Stomach smooth muscle (tissue), 2 donors: ENCODE measurements around the gene FHIT.
"Not testable (repeated sequence)": the region's sequence is repeated elsewhere in the genome, so short reads cannot be mapped to it uniquely, and the experiment has no call there.

Source experiments
- H3K27ac ChIP-seq: one replicate; pipeline ENCODE4 v1.7.0; 2013; ENCODE audit warnings: mild to moderate bottlenecking, low read length, inconsistent platforms
- H3K27me3 ChIP-seq, 2 donors: one replicate each; pipeline ENCODE4 v1.7.0; 2013; ENCODE audit warnings: low read length in 2 of 2; ENCODE audit not compliant: insufficient read depth in 2 of 2, control insufficient read depth in 1 of 2
- H3K36me3 ChIP-seq, 2 donors: one replicate each; pipeline ENCODE4 v1.7.0; 2013; ENCODE audit warnings: low read length in 2 of 2; ENCODE audit not compliant: control insufficient read depth in 2 of 2, insufficient read depth in 2 of 2
- H3K4me1 ChIP-seq: one replicate; pipeline ENCODE4 v1.7.0; 2013; ENCODE audit warnings: low read length; ENCODE audit not compliant: control insufficient read depth, insufficient read depth
- H3K4me3 ChIP-seq, 2 donors: one replicate each; pipeline ENCODE4 v1.7.0; 2013; ENCODE audit warnings: low read length in 2 of 2
- H3K9ac ChIP-seq, 2 donors: one replicate each; pipeline ENCODE4 v1.7.0; 2013; ENCODE audit warnings: low read length in 2 of 2, mild to moderate bottlenecking in 1 of 2
- H3K9me3 ChIP-seq, 2 donors: one replicate each; pipeline ENCODE4 v1.7.0; 2013; ENCODE audit warnings: low read length in 2 of 2; ENCODE audit not compliant: control insufficient read depth in 2 of 2
- donor health status: healthy.
- donor health status: Pancreatic carcinoma.

Gene FHIT

DNA sequence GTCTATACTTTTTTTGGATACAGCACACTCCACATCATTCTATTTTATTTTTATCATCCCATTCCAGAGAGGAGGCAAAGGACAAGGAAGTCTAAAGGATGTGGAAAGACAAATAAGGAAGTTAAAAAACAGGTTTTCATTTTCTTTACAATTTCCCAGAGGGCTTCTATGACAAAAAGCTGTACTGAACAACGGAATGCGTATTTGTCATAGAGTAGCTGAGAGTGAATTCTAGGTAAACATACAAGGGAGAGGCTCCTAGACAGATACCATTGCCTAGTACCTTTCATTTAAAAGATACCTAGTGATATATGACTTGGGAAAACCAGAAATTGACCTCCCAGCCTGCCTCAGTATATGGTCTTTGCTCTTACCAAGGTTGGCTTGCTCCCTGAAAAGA, 341.7 kb downstream of the FHIT start:
- Histone ChIP-seq H3K27me3 (no peaks in the 10 kb centered on the region), H3K9me3 (no peaks in the 10 kb centered on the region), H3K4me1 (no peaks in the 10 kb centered on the region), H3K27ac (no peak overlapping the region), H3K36me3 (no peaks in the 10 kb centered on the region), H3K4me3 (no peak overlapping the region), H3K9ac (no peak overlapping the region)

DNA sequence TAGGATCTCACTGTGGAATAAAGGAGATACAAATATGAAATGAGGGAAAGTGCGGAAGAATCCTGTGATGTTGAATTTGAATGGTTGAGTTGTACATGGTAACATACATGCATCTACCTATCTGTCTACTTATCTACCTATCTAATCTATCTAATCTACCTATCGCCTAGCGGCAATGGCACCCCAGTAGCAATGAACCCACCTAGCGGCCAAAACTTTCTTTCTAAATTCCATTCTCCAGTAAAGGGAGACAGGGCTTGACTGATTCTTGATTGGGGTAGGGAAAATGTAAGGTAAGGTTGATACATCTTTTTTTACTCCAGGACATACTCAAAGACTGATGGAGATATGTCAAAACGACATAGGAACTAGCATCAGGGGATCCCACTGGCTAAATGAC, 345.0 kb downstream of the FHIT start:
- Histone ChIP-seq H3K9me3 (no peaks in the 10 kb centered on the region), H3K36me3 (no peaks in the 10 kb centered on the region), H3K4me1 (no peaks in the 10 kb centered on the region), H3K9ac (no peak overlapping the region), H3K27me3 (no peaks in the 10 kb centered on the region), H3K4me3 (no peak overlapping the region), H3K27ac (no peak overlapping the region)

DNA sequence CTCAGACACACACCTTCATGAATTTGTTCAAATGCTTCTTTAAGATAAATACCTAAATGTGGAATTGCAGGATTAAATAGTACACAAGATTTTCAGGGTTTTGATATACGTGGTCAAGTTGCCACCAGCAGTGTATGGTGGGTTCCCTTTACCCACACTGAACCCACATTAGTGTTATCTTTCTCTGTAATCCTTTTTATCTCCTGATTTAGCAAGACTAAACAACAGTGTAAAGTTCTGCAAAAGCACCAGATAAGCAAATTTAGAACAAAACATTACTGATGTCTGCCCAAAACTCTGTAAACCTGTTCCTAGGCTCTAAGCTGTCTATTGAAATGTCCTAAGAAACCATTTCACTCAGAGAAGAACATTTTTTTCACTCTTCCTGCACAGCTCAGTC, 352.9 kb downstream of the FHIT start:
- Histone ChIP-seq H3K4me1 (peaks cover 2% of the 10 kb centered on the region), H3K27ac (no peak overlapping the region), H3K9me3 (no peaks in the 10 kb centered on the region), H3K4me3 (no peak overlapping the region), H3K9ac (no peak overlapping the region), H3K27me3 (no peaks in the 10 kb centered on the region), H3K36me3 (no peaks in the 10 kb centered on the region)

DNA sequence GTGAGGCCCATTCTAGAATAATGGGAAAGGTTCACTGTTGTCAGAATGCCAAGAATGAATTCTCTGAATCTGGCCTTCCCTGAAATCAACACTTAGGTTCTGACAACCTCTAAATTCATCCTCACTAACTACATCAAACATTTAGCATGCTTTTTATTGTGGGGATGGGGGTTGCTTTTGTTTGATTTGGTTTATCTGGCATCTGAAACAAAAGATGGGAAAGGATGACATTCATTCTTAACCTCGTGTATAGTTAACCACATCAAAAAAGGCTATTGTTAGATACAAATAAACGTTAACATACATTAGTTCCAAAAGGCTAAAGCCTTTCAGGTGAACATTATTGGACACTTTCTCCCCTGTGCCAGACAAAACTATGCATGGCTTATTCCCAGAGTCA, 357.3 kb downstream of the FHIT start:
- H3K36me3 ChIP-seq, result no peaks in the 10 kb centered on the region
- no peak overlapping the region for H3K4me3 ChIP-seq
- peaks cover 2% of the 10 kb centered on the region for H3K4me1 ChIP-seq
- H3K27ac ChIP-seq, result no peak overlapping the region
- H3K9me3 ChIP-seq, result no peaks in the 10 kb centered on the region
- H3K27me3 ChIP-seq, result no peaks in the 10 kb centered on the region
- no peak overlapping the region for H3K9ac ChIP-seq

DNA sequence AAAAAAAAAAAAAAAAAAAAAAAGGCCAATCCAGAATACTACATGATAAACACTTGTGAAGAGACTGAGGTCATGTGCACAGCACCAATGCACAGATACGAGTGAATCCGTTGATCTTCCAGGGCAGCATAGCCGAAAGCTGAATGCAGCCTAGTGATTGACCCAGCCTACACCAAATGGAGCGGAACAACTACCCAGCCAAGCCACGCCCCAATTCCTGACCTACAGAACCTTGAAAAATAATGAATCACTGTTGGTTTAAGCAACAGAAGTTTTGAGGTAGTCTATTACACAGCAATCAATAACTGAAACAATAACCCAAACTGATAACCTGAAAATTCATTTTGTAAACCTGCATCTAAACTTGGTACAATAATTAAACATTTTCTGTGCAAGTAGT, 361.0 kb downstream of the FHIT start:
- Histone ChIP-seq H3K27ac (no peak overlapping the region), H3K9ac (no peak overlapping the region), H3K4me1 (no peaks in the 10 kb centered on the region), H3K4me3 (no peak overlapping the region), H3K27me3 (no peaks in the 10 kb centered on the region), H3K9me3 (no peaks in the 10 kb centered on the region), H3K36me3 (no peaks in the 10 kb centered on the region)

DNA sequence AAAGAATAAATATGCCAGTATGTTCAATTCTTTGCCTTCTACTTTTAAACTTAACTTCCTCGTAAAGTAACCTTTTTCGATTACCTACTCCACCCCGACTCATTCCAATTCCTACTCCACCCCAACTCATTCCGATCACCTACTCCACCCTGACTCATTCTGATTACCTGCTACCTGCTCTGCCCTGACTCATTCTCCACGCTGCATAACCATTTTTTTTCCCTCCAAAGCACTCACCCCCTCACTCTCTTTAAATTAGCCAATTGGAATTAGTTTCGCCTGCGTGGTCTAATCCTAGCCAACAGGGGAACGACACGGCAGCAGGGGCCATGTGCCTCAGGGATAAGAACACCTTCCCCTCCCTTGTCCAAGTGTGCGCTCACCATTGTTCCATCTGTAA, 362.3 kb downstream of the FHIT start:
- H3K27ac ChIP-seq, H3K36me3 ChIP-seq, H3K9ac ChIP-seq, H3K4me1 ChIP-seq, H3K9me3 ChIP-seq, H3K27me3 ChIP-seq, H3K4me3 ChIP-seq: not testable (repeated sequence)

DNA sequence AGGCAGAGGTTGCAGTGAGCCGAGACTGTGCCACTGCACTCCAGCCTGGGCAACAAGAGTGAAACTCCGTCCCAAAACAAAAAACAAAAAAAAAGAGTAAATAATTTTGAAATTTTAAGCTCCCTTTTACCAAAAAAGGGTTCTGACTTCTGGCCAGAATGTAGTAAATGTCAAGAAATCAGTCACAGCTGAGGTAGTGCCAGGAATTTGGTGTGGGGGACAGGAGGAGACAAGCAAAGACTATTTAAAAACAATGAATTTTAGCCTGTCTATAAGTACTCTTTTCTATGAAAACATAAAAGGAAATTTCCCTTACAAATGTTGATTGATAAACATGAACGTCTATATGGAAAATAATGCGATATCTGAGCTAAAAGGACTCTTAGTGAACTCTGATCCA, 363.7 kb downstream of the FHIT start:
- Histone ChIP-seq H3K4me1 (no peaks in the 10 kb centered on the region), H3K27ac (no peak overlapping the region), H3K36me3 (no peaks in the 10 kb centered on the region), H3K9ac (no peak overlapping the region), H3K4me3 (no peak overlapping the region), H3K9me3 (no peaks in the 10 kb centered on the region), H3K27me3 (no peaks in the 10 kb centered on the region)

DNA sequence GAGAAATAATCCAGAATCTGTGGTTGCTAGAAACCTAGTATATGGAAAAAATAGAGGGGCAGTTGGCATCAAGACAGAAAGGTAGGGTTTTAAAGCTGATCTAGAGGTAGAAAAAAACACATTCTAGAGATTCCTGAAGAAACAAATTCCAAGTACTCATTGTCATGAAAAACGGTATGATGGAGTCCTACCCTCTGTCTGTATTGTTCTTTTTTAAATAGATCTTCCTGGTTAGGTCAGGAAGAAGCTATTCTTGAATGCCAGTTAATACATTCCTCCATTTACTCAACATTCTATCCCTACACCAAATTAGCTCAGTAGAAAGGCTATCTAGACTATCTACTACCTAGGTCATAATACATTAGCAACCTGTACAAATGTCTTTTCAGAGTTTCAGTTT, 364.7 kb downstream of the FHIT start:
- no peak overlapping the region for H3K4me3 ChIP-seq
- no peaks in the 10 kb centered on the region for H3K27me3 ChIP-seq
- no peak overlapping the region for H3K9ac ChIP-seq
- H3K36me3 ChIP-seq, result no peaks in the 10 kb centered on the region
- H3K4me1 ChIP-seq, result no peaks in the 10 kb centered on the region
- H3K27ac ChIP-seq, result no peak overlapping the region
- no peaks in the 10 kb centered on the region for H3K9me3 ChIP-seq

DNA sequence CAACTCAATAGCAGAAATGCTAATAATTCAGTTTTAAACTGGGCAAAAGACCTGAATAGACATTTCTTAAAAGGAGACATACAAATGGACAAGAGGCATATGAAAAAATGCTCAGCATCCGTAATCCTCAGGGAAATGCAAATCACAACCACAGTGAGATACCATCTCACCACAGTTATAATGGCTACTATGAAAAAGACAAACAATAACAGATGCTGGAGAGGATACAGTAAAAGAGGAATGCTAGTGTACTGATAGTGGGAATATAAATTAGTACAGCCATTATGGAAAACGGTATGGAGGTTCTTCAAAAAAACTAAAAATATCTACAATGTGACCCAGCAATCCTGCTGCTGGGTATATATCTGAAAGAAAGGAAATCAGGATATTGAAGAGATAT, 367.2 kb downstream of the FHIT start:
- Histone ChIP-seq H3K27ac (no peak overlapping the region), H3K36me3 (no peaks in the 10 kb centered on the region), H3K27me3 (no peaks in the 10 kb centered on the region), H3K9ac (no peak overlapping the region), H3K9me3 (no peaks in the 10 kb centered on the region), H3K4me3 (no peak overlapping the region), H3K4me1 (no peaks in the 10 kb centered on the region)

DNA sequence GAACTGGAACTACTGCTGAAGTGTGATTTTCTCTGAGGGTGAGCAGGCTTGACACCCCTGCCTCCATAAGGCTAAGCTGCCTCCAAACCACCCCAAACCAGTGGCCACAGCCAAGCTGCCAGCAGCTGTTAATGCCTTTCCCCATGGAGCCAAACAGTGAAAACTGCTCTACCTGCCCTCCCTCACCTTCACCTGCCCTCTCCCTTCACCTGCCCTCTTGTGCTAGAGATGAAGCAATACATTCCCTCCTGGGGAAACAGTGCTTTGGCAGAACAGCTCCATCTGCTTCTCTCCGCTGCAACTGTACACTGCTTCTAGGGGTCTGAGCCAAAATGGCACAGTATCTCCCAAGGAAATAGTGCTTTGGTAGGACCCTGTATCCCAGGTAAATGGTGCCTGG, 374.1 kb downstream of the FHIT start:
- H3K4me3 ChIP-seq, result no peak overlapping the region
- no peaks in the 10 kb centered on the region for H3K27me3 ChIP-seq
- no peaks in the 10 kb centered on the region for H3K4me1 ChIP-seq
- no peak overlapping the region for H3K27ac ChIP-seq
- no peaks in the 10 kb centered on the region for H3K9me3 ChIP-seq
- H3K9ac ChIP-seq, result no peak overlapping the region
- no peaks in the 10 kb centered on the region for H3K36me3 ChIP-seq

DNA sequence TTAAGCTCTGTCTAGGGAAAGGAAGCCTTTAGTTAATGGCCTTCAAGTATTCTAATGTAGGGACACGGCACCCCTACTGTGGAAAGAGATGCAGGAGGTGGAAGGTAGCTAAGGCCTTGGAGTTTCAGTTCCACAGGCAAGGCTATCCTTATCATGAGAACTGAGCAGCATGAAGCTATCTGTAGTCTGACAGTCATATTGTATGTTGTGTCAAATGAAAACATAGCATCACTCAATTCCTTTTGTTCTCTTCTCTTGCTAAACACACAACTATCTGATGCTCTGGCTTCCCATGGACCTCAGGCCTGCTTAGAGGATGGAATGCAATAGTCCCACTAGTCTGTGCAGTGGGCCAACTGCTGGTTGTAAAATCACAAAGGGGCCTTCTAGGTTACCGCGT, 380.9 kb downstream of the FHIT start:
- Histone ChIP-seq H3K27me3 (no peaks in the 10 kb centered on the region), H3K27ac (no peak overlapping the region), H3K9ac (no peak overlapping the region), H3K4me1 (no peaks in the 10 kb centered on the region), H3K36me3 (no peaks in the 10 kb centered on the region), H3K9me3 (peaks cover 0 to 5% of the 10 kb centered on the region in 2 donors), H3K4me3 (no peak overlapping the region)

DNA sequence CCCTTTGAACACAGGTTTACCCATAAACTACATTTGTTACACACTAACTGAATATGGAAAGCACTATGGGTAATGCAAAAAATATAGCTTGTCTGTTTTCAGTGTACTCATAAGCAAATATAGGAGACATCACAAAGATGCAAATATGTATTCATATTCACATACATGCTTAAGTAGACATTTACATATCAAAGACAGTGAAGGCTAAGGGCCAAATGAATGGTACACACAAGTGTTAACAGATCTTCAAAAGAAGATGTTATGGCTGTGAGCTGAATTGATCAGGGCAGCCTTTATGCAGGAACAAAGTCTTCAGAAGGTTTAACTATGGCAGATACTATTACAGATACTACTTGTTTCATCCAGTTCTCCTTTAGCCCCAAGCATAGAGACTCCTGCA, 384.1 kb downstream of the FHIT start:
- Histone ChIP-seq H3K9ac (no peak overlapping the region), H3K36me3 (no peaks in the 10 kb centered on the region), H3K27me3 (no peaks in the 10 kb centered on the region), H3K9me3 (peaks cover 0 to 5% of the 10 kb centered on the region in 2 donors), H3K4me3 (no peak overlapping the region), H3K4me1 (no peaks in the 10 kb centered on the region), H3K27ac (no peak overlapping the region)
